ENCODE measurements around the gene PPP1R18. TPM values are rescaled to one million over a fixed set of nuclear protein-coding genes. Genes with fewer than 3 reads are reported as not detected.

Gene PPP1R18
- total and polyA plus RNA-seq, 2 experiments from 2014 or later: 11.3 to 12.0 TPM

GRCh38 chr6:30707281-30707850 lies 20.9 kb upstream of the PPP1R18 start:
- no peaks in the 10 kb centered on the region for H3K79me2 ChIP-seq
- no peaks in the 10 kb centered on the region for H4K20me1 ChIP-seq (ENCODE audit: insufficient read depth, poor library complexity, severe bottlenecking)
- no peak overlapping the region for H2AFZ ChIP-seq
- TF ChIP-seq EZH2phosphoT487 (IDR thresholded peaks at IDR 0.05; ENCODE audit: low read depth, severe bottlenecking, unreplicated experiment): no peak
- TF ChIP-seq EZH2 (IDR thresholded peaks at IDR 0.05; ENCODE audit: borderline replicate concordance): no peak
- TF ChIP-seq CTCF (IDR thresholded peaks at IDR 0.05; ENCODE audit: poor library complexity): no peak
- H3K27ac ChIP-seq: no peak overlapping the region
- H3K4me1 ChIP-seq (ENCODE audit: insufficient read depth): no peaks in the 10 kb centered on the region
- no peak overlapping the region for H3K4me3 ChIP-seq
- no peaks in the 10 kb centered on the region for H3K9me2 ChIP-seq (replicated peaks; ENCODE audit: insufficient read depth)
- no peaks in the 10 kb centered on the region for H3K36me3 ChIP-seq (replicated peaks; ENCODE audit: insufficient read depth, low read depth)
- H3K9me3 ChIP-seq (ENCODE audit: low read depth): no peaks in the 10 kb centered on the region
- no peaks in the 10 kb centered on the region for H3K27me3 ChIP-seq
- 85% methylated on average over 5 of the region's 6 CpGs for WGBS (ENCODE audit: low lambda C conversion rate, missing lambda C conversion rate)
- no peak for DNase-seq (ENCODE audit: low spot score)
- no peak overlapping the region for H3K4me2 ChIP-seq

GRCh38 chr6:30705620-30706019 lies 19.2 kb upstream of the PPP1R18 start:
- H3K4me3 ChIP-seq: no peak overlapping the region
- H3K9me3 ChIP-seq (ENCODE audit: low read depth): no peaks in the 10 kb centered on the region
- TF ChIP-seq CTCF (IDR thresholded peaks at IDR 0.05; ENCODE audit: poor library complexity) (no peak), EZH2phosphoT487 (IDR thresholded peaks at IDR 0.05; ENCODE audit: low read depth, severe bottlenecking, unreplicated experiment) (no peak), EZH2 (IDR thresholded peaks at IDR 0.05; ENCODE audit: borderline replicate concordance) (no peak)
- no peaks in the 10 kb centered on the region for H3K79me2 ChIP-seq
- no peak overlapping the region for H3K4me2 ChIP-seq
- no peaks in the 10 kb centered on the region for H3K27me3 ChIP-seq
- no peaks in the 10 kb centered on the region for H4K20me1 ChIP-seq (ENCODE audit: insufficient read depth, poor library complexity, severe bottlenecking)
- no peaks in the 10 kb centered on the region for H3K4me1 ChIP-seq (ENCODE audit: insufficient read depth)
- DNase-seq (ENCODE audit: low spot score): no peak
- H3K36me3 ChIP-seq (replicated peaks; ENCODE audit: insufficient read depth, low read depth): no peaks in the 10 kb centered on the region
- H3K27ac ChIP-seq: no peak overlapping the region
- 100% methylated on average over 4 of the region's 4 CpGs for WGBS (ENCODE audit: low lambda C conversion rate, missing lambda C conversion rate)
- no peaks in the 10 kb centered on the region for H3K9me2 ChIP-seq (replicated peaks; ENCODE audit: insufficient read depth)
- no peak overlapping the region for H2AFZ ChIP-seq

- TF ChIP-seq EZH2phosphoT487 (IDR thresholded peaks at IDR 0.05; ENCODE audit: low read depth, severe bottlenecking, unreplicated experiment) (no peak), CTCF (IDR thresholded peaks at IDR 0.05; ENCODE audit: poor library complexity) (no peak), EZH2 (IDR thresholded peaks at IDR 0.05; ENCODE audit: borderline replicate concordance) (no peak)
- Histone ChIP-seq H4K20me1 (ENCODE audit: insufficient read depth, poor library complexity, severe bottlenecking) (no peaks in the 10 kb centered on the region), H3K4me3 (no peak overlapping the region), H3K4me1 (ENCODE audit: insufficient read depth) (no peaks in the 10 kb centered on the region), H3K36me3 (replicated peaks; ENCODE audit: insufficient read depth, low read depth) (no peaks in the 10 kb centered on the region), H3K79me2 (no peaks in the 10 kb centered on the region), H2AFZ (no peak overlapping the region), H3K9me2 (replicated peaks; ENCODE audit: insufficient read depth) (no peaks in the 10 kb centered on the region), H3K4me2 (no peak overlapping the region), H3K9me3 (ENCODE audit: low read depth) (no peaks in the 10 kb centered on the region), H3K27me3 (no peaks in the 10 kb centered on the region), H3K27ac (no peak overlapping the region)
- WGBS (ENCODE audit: low lambda C conversion rate, missing lambda C conversion rate): 96% methylated on average over 4 of the region's 4 CpGs
- DNase-seq (ENCODE audit: low spot score): no peak
These were observed 17.4 kb upstream of the PPP1R18 start for GRCh38 chr6:30703821-30704220.

All from hepatocyte (in vitro differentiated cells).